MM.1S (cell line): Measurements from ENCODE around the gene CHRNA7.

ENCODE experiments used
- DNase-seq: peaks from one replicate; pipeline ENCODE4 v3.0.0-alpha.2; 2015
- H2AFZ ChIP-seq: fragments of 300-600 bp; sonication (generic); 2 replicates; pipeline ENCODE4 v1.6.0; 2016; ENCODE audit warnings: antibody characterized with exemption, low read length
- H3F3A ChIP-seq: fragments of 300-600 bp; sonication (generic); 2 replicates; pipeline ENCODE4 v1.6.1; 2016; ENCODE audit warnings: mild to moderate bottlenecking, antibody characterized with exemption, low read length, moderate library complexity, mixed read lengths; ENCODE audit not compliant: insufficient read depth
- H3K27ac ChIP-seq: fragments of 300-600 bp; sonication (generic); 2 replicates; pipeline ENCODE4 v1.5.1; 2016; ENCODE audit warnings: mild to moderate bottlenecking, low read length
- H3K27me3 ChIP-seq: fragments of 300-600 bp; sonication (generic); replicated peaks from 2 replicates; pipeline ENCODE4 v1.6.0; 2016; ENCODE audit warnings: low read length; ENCODE audit not compliant: insufficient read depth
- H3K36me3 ChIP-seq: fragments of 300-600 bp; sonication (generic); replicated peaks from 2 replicates; pipeline ENCODE4 v1.6.1; 2016; ENCODE audit warnings: mild to moderate bottlenecking, low read length, mixed read lengths; ENCODE audit not compliant: insufficient read depth
- H3K4me1 ChIP-seq: fragments of 300-600 bp; sonication (generic); 2 replicates; pipeline ENCODE4 v1.6.1; 2016; ENCODE audit warnings: low read length, mixed read lengths
- H3K4me2 ChIP-seq: fragments of 300-600 bp; sonication (generic); 2 replicates; pipeline ENCODE4 v1.6.0; 2016; ENCODE audit warnings: low read depth, low read length
- H3K4me3 ChIP-seq: fragments of 300-600 bp; sonication (generic); 2 replicates; pipeline ENCODE4 v1.5.1; 2016; ENCODE audit warnings: low read length, mixed read lengths
- H3K79me2 ChIP-seq: fragments of 300-600 bp; sonication (generic); 2 replicates; pipeline ENCODE4 v1.6.1; 2016; ENCODE audit warnings: mixed run types, low read length, mixed read lengths
- H3K9ac ChIP-seq: fragments of 300-600 bp; sonication (generic); 2 replicates; pipeline ENCODE4 v1.6.1; 2016; ENCODE audit warnings: low read length, mixed read lengths
- H3K9me2 ChIP-seq: fragments of 300-600 bp; sonication (generic); replicated peaks from 2 replicates; pipeline ENCODE4 v1.6.1; 2016; ENCODE audit warnings: mild to moderate bottlenecking, low read length, mixed read lengths; ENCODE audit not compliant: insufficient read depth
- H3K9me3 ChIP-seq: fragments of 300-600 bp; sonication (generic); replicated peaks from 2 replicates; pipeline ENCODE4 v1.6.1; 2016; ENCODE audit warnings: mild to moderate bottlenecking, low read length, mixed read lengths; ENCODE audit not compliant: insufficient read depth
- H4K20me1 ChIP-seq: fragments of 300-600 bp; sonication (generic); 2 replicates; pipeline ENCODE4 v1.6.1; 2016; ENCODE audit warnings: mild to moderate bottlenecking, low read length, moderate library complexity, mixed read lengths; ENCODE audit not compliant: insufficient read depth
- EZH2 ChIP-seq: fragments of 300-600 bp; sonication (generic); optimal IDR thresholded peaks from 2 replicates; pipeline ENCODE3; 2017; ENCODE audit warnings: low read depth, mild to moderate bottlenecking, antibody characterized with exemption, low read length, mixed read lengths
- EZH2phosphoT487 ChIP-seq: fragments of 300-600 bp; sonication (generic); IDR thresholded peaks from 2 replicates; pipeline ENCODE4 v1.6.1; 2018; ENCODE audit warnings: antibody characterized with exemption, low read length
- TF ChIP-seq, protein P1 (sequence below): fragments of 300-600 bp; sonication (generic); IDR thresholded peaks from 2 replicates; pipeline ENCODE4 v1.5.1; 2016; ENCODE audit warnings: antibody characterized with exemption, low read length, mixed read lengths

The CHRNA7 gene

DNA sequence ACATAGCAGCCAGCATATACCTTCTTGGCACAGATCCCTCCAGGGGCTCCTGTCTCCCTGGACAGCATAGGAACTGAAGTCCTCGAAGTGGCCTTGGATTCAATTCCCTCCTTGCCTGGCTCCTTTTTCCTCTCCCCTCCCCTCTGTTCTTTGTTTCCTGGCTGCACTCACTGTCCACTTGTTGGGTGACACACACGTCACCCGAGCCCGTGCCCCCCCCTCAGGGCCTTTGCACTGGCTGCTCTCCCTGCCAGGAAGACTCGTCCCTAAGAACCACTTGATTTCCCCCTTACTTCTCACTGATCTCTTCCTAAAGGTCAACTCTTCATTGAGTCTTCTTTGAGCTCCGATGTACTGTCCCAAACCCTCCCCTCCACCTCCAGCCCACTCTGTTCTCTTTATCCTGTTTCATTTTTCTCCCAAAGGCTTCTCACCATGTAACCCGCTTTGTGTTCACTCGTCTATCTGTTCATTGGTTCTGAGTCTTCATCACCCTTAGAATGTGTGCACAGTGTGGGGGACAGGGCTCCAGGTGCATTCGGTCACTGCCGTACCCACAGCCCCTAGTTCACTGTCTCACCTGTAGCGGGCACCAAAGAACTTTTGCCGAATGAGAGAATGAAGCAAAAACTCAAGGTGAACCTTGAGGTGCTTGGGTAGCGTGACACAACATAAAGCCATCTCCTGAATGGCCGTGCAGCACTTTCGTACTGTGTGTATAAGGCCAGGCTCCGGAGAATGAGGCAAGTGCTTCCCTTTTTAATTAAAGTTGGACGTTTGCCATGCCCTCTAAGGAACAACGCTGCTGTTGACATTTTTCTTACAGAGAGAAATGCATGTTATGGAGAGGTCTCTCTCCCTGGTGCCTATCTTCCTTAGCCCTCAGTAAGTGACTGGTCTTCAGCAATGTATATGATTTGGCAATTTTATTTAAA, 74.0 kb downstream of the CHRNA7 start:
- no peaks in the 10 kb centered on the region for H3K9me3 ChIP-seq
- TF ChIP-seq EZH2phosphoT487 (no peak), EZH2 (no peak)
- TF ChIP-seq, protein P1, sequence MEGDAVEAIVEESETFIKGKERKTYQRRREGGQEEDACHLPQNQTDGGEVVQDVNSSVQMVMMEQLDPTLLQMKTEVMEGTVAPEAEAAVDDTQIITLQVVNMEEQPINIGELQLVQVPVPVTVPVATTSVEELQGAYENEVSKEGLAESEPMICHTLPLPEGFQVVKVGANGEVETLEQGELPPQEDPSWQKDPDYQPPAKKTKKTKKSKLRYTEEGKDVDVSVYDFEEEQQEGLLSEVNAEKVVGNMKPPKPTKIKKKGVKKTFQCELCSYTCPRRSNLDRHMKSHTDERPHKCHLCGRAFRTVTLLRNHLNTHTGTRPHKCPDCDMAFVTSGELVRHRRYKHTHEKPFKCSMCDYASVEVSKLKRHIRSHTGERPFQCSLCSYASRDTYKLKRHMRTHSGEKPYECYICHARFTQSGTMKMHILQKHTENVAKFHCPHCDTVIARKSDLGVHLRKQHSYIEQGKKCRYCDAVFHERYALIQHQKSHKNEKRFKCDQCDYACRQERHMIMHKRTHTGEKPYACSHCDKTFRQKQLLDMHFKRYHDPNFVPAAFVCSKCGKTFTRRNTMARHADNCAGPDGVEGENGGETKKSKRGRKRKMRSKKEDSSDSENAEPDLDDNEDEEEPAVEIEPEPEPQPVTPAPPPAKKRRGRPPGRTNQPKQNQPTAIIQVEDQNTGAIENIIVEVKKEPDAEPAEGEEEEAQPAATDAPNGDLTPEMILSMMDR: no peak
- H3F3A ChIP-seq: no peaks in the 10 kb centered on the region
- H3K79me2 ChIP-seq: no peaks in the 10 kb centered on the region
- H3K4me1 ChIP-seq: no peaks in the 10 kb centered on the region
- DNase-seq: no peak
- no peaks in the 10 kb centered on the region for H3K27me3 ChIP-seq
- no peak overlapping the region for H3K9ac ChIP-seq
- no peak overlapping the region for H2AFZ ChIP-seq
- H4K20me1 ChIP-seq: no peaks in the 10 kb centered on the region
- no peak overlapping the region for H3K27ac ChIP-seq
- no peak overlapping the region for H3K4me2 ChIP-seq
- H3K36me3 ChIP-seq: no peaks in the 10 kb centered on the region
- H3K9me2 ChIP-seq: no peaks in the 10 kb centered on the region
- H3K4me3 ChIP-seq: no peak overlapping the region

DNA sequence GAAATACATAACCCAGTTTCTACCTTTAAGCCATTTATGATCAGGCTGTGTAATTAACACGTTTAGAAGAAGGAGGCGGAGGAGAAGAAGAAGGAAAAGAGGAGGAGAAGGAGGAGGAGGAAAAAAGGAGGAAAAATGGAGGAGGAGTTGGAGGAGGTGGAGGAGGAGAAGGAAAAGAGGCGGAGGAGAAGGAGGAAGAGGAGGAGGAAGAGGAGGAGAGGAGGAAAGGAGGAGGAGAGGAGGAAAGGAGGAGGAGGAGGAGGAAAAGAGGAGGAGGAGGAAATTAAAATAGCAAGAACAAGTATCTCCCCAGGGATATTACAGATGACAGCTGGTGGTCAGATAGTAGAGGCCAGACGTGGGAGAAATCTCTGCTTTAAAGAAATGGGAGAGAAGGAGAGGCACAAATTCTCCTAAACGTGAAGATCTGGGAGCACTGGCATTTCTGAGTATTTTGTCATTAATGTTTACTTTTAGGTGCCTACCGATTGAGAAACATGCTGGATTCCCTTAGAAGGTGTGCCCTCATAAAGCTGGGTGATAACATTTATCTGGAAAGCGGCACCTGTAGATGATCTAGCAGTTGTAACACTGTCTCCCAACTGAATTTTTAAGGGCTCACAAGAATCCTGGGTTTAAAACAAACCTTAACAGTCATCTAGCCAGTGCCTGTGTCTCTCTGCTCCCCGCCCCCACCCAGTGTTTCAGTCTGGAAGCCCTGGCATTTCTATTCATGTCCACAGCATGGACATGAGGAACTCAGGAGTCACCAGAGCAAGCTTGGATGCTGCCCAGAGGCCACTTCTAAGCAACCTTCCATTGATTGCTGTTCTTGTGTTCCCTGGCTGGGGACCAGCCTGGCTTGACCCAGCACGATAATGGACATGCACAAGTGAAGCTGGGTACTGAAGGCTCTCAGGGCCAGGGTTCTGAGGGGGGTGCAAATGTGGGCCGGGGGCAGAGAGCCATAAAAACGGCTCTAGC, 75.2 kb downstream of the CHRNA7 start:
- Histone ChIP-seq H3K4me3 (no peak overlapping the region), H3K9ac (no peak overlapping the region), H3K79me2 (no peaks in the 10 kb centered on the region), H3K4me1 (no peaks in the 10 kb centered on the region), H2AFZ (no peak overlapping the region), H3F3A (no peaks in the 10 kb centered on the region), H3K36me3 (no peaks in the 10 kb centered on the region), H3K27ac (no peak overlapping the region), H3K9me3 (no peaks in the 10 kb centered on the region), H3K9me2 (no peaks in the 10 kb centered on the region), H3K4me2 (no peak overlapping the region), H3K27me3 (no peaks in the 10 kb centered on the region), H4K20me1 (no peaks in the 10 kb centered on the region)
- TF ChIP-seq EZH2phosphoT487: no peak
- no peak for TF ChIP-seq EZH2
- DNase-seq: no peak

DNA sequence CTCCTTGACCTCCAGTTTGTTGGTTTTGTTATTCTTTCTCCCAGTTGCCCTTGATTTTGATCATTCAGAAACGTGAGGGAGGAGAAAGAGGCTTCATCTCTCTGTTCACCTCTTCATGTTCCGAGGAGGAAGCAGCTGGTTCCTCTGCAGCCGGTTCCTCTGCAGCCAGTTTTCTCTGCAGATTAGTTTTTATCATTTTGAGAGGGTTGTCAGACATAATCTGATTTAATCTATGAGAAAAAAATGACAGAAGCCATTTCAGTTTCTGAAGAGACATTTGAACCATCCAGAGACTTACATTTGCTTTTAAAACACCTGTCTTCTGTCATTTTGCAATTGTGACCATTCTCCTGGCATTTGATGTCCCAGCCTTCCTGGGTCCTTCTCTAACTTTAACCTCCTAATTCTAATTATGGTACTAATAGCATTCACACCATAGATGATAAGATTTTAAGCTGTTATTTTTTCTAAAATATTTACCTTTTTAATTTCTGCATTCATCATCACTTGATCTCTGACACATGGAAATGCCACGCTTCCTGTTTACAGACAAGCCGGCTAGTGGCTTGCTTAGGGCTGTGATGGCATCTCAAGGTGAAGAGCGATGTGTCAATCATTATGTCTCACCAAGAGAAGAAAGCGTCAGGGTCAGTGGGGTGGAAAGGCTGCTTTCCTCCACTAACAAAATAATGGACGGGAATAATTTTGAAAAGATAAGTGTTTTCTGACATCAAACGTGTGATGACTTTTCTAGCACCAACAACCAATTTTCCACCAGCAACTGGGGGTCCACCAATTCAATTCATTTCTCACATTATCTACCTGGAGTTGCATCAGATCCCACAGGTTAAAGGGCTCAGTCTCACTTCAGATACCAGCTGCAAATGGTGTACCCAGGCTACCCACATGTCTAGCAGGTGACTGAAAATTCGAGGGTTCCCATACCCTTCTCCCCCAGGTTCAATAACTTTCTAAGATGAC, 76.4 kb downstream of the CHRNA7 start:
- TF ChIP-seq, protein P1: no peak

More for the DNA sequence above, 76.4 kb downstream of the CHRNA7 start:
- H3K27ac ChIP-seq: no peak overlapping the region
- H3K9me2 ChIP-seq: no peaks in the 10 kb centered on the region
- no peak overlapping the region for H3K4me3 ChIP-seq
- no peaks in the 10 kb centered on the region for H3K4me1 ChIP-seq
- H3K27me3 ChIP-seq: no peaks in the 10 kb centered on the region
- no peak overlapping the region for H3K9ac ChIP-seq
- H3F3A ChIP-seq: no peaks in the 10 kb centered on the region
- no peaks in the 10 kb centered on the region for H3K9me3 ChIP-seq
- H4K20me1 ChIP-seq: no peaks in the 10 kb centered on the region
- no peaks in the 10 kb centered on the region for H3K79me2 ChIP-seq
- DNase-seq: no peak
- H3K36me3 ChIP-seq: no peaks in the 10 kb centered on the region
- no peak overlapping the region for H2AFZ ChIP-seq
- no peak overlapping the region for H3K4me2 ChIP-seq
